Mammary epithelial cell (primary cell): ENCODE results near the gene GALNT13.

Source experiments
- CTCF ChIP-seq, 2 donors: IDR thresholded peaks in 1 of 2; conservative IDR thresholded peaks in 1 of 2; 2 replicates each; pipeline ENCODE4 v1.5.1; 2011 to 2012; ENCODE audit warnings: inconsistent platforms in 2 of 2, low read length in 2 of 2, mild to moderate bottlenecking in 2 of 2, control low read depth in 1 of 2, low read depth in 1 of 2; ENCODE audit not compliant: insufficient read depth in 1 of 2; ENCODE audit errors: extremely low read depth in 1 of 2
- EZH2 ChIP-seq: IDR thresholded peaks from 2 replicates; pipeline ENCODE4 v1.6.1; 2012; ENCODE audit warnings: low read length, inconsistent platforms, borderline replicate concordance

- TF ChIP-seq CTCF (conservative IDR thresholded peaks at IDR 0.05 in 1 of 2, IDR thresholded peaks at IDR 0.05 in 1 of 2; ENCODE audit: extremely low read depth in 1 of 2, insufficient read depth in 1 of 2, low read depth in 1 of 2, low read length in 2 of 2) = peak in 1 of 2 donors; percentile 28
- no peak for TF ChIP-seq EZH2
Measured at GRCh38 chr2:154097833-154098398, 226.2 kb downstream of the GALNT13 start.
